GM10266 (cell line): ENCODE measurements around the gene PTPN13.

Source experiments
- DNase-seq: peaks from one replicate; pipeline ENCODE4 v3.0.0; 2012; ENCODE audit errors: extremely low spot score
- CTCF ChIP-seq: IDR thresholded peaks from 2 replicates; pipeline ENCODE4 v1.5.1; 2012; ENCODE audit warnings: mild to moderate bottlenecking, low read depth; ENCODE audit not compliant: control insufficient read depth, insufficient read depth; ENCODE audit errors: missing control alignments

PTPN13 gene

GRCh38 chr4:86593688-86594558 lies at the start of gene PTPN13:
TSS of gene PTPN13 (plus strand) at chr4:86594315. CDS start at chr4:86635257, 40,942 bp downstream.
- DNase-seq, result peak; percentile 96
- TF ChIP-seq CTCF, result peak; percentile 23

GRCh38 chr4:86547140-86547539 lies 47.0 kb upstream of the PTPN13 start:
- no peak for TF ChIP-seq CTCF

GRCh38 chr4:86549163-86549788 lies 44.8 kb upstream of the PTPN13 start:
- DNase-seq, result no peak

More at GRCh38 chr4:86547140-86547539, 47.0 kb upstream of the PTPN13 start:
- DNase-seq, result no peak

GRCh38 chr4:86551387-86551786 lies 42.7 kb upstream of the PTPN13 start:
- TF ChIP-seq CTCF, result no peak

More at GRCh38 chr4:86549163-86549788, 44.8 kb upstream of the PTPN13 start:
- no peak for TF ChIP-seq CTCF

GRCh38 chr4:86554646-86555045 lies 39.5 kb upstream of the PTPN13 start:
- TF ChIP-seq CTCF, result no peak
- no peak for DNase-seq

More at GRCh38 chr4:86551387-86551786, 42.7 kb upstream of the PTPN13 start:
- no peak for DNase-seq

GRCh38 chr4:86556791-86557415 lies 37.2 kb upstream of the PTPN13 start:
- no peak for DNase-seq
- TF ChIP-seq CTCF, result no peak
